Measurements from ENCODE around the gene COL16A1. TPM values are rescaled to one million over a fixed set of nuclear protein-coding genes. Genes with fewer than 3 reads are reported as not detected.

Gene COL16A1
- total and polyA plus RNA-seq, 2 experiments from 2014 or later, result 90.2 to 127 TPM

DNA sequence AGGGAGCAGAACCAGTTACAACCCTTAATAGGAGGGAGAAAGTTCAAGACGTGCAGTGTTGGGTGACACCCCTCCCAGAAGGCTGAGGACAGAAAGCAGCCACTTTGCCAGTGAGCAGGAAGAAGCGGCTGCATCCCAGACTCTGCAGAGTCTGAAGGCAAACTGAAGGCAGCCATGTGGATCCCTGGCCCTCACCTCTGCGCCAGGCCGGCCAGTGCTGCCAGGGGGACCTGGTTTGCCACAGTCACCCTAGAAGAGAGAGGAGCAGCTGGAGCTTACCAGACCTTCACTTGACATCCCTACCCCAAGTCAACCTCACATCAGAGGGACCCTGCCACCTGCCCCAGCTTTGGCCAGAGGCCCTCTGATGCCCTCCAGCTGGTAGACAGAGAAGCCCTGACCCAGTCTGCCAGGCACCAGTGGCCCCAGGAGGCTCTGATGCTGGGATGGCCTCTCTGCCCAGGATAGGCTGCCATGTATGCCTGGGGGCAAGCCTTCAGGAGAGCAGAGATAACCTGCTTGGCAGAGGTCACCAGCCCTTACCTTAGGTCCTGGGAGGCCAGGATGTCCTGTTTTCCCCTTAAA, 42.9 kb downstream of the COL16A1 start:
- H3K4me3 ChIP-seq, result no peak overlapping the region
- DNase-seq (ENCODE audit: low spot score), result no peak
- H4K20me1 ChIP-seq (ENCODE audit: insufficient read depth, poor library complexity, severe bottlenecking), result no peaks in the 10 kb centered on the region
- TF ChIP-seq EZH2 (IDR thresholded peaks at IDR 0.05; ENCODE audit: borderline replicate concordance) (no peak), EZH2phosphoT487 (IDR thresholded peaks at IDR 0.05; ENCODE audit: low read depth, severe bottlenecking, unreplicated experiment) (no peak)
- TF ChIP-seq, protein P1, sequence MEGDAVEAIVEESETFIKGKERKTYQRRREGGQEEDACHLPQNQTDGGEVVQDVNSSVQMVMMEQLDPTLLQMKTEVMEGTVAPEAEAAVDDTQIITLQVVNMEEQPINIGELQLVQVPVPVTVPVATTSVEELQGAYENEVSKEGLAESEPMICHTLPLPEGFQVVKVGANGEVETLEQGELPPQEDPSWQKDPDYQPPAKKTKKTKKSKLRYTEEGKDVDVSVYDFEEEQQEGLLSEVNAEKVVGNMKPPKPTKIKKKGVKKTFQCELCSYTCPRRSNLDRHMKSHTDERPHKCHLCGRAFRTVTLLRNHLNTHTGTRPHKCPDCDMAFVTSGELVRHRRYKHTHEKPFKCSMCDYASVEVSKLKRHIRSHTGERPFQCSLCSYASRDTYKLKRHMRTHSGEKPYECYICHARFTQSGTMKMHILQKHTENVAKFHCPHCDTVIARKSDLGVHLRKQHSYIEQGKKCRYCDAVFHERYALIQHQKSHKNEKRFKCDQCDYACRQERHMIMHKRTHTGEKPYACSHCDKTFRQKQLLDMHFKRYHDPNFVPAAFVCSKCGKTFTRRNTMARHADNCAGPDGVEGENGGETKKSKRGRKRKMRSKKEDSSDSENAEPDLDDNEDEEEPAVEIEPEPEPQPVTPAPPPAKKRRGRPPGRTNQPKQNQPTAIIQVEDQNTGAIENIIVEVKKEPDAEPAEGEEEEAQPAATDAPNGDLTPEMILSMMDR (IDR thresholded peaks at IDR 0.05; ENCODE audit: poor library complexity), result no peak
- H3K4me1 ChIP-seq (ENCODE audit: insufficient read depth), result no peaks in the 10 kb centered on the region
- H3K9me2 ChIP-seq (replicated peaks; ENCODE audit: insufficient read depth), result no peaks in the 10 kb centered on the region
- H3K27ac ChIP-seq, result no peak overlapping the region
- H2AFZ ChIP-seq, result no peak overlapping the region
- H3K79me2 ChIP-seq, result no peaks in the 10 kb centered on the region
- H3K27me3 ChIP-seq, result no peaks in the 10 kb centered on the region
- H3K4me2 ChIP-seq, result no peak overlapping the region
- H3K9me3 ChIP-seq (ENCODE audit: low read depth), result no peaks in the 10 kb centered on the region
- H3K36me3 ChIP-seq (replicated peaks; ENCODE audit: insufficient read depth, low read depth), result no peaks in the 10 kb centered on the region
- WGBS (ENCODE audit: low lambda C conversion rate, missing lambda C conversion rate), result 92% methylated on average over 4 of the region's 4 CpGs

DNA sequence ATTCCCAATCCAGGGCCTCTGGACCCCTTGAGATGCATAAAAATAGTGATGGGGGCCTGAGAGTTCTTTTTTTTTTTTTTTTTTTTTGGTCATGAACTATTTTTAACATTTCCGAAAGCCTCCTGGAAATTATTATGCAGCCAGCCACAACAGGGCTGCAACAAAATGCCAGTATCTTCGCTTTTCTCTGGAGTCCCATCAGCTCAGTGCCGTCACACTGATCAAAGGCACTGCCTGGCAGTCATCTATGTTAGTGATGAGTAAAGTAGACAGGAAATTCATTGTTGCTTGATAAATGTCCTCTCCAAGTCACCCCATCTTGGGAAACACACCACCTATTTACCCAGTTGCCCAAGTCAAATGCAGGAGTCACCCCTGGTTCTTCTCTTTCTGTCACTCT, 43.9 kb downstream of the COL16A1 start:
- TF ChIP-seq EZH2 (IDR thresholded peaks at IDR 0.05; ENCODE audit: borderline replicate concordance), result no peak
- no peak for TF ChIP-seq EZH2phosphoT487 (IDR thresholded peaks at IDR 0.05; ENCODE audit: low read depth, severe bottlenecking, unreplicated experiment)
- TF ChIP-seq, protein P1 (IDR thresholded peaks at IDR 0.05; ENCODE audit: poor library complexity), result no peak
- Histone ChIP-seq H3K79me2 (no peaks in the 10 kb centered on the region), H2AFZ (no peak overlapping the region), H3K27ac (no peak overlapping the region), H3K36me3 (replicated peaks; ENCODE audit: insufficient read depth, low read depth) (no peaks in the 10 kb centered on the region), H3K9me3 (ENCODE audit: low read depth) (no peaks in the 10 kb centered on the region), H3K4me3 (no peak overlapping the region), H3K4me1 (ENCODE audit: insufficient read depth) (no peaks in the 10 kb centered on the region), H3K27me3 (no peaks in the 10 kb centered on the region), H3K4me2 (no peak overlapping the region), H4K20me1 (ENCODE audit: insufficient read depth, poor library complexity, severe bottlenecking) (no peaks in the 10 kb centered on the region), H3K9me2 (replicated peaks; ENCODE audit: insufficient read depth) (no peaks in the 10 kb centered on the region)
- WGBS (ENCODE audit: low lambda C conversion rate, missing lambda C conversion rate), result 88% methylated on average over 3 of the region's 3 CpGs
- DNase-seq (ENCODE audit: low spot score), result no peak

DNA sequence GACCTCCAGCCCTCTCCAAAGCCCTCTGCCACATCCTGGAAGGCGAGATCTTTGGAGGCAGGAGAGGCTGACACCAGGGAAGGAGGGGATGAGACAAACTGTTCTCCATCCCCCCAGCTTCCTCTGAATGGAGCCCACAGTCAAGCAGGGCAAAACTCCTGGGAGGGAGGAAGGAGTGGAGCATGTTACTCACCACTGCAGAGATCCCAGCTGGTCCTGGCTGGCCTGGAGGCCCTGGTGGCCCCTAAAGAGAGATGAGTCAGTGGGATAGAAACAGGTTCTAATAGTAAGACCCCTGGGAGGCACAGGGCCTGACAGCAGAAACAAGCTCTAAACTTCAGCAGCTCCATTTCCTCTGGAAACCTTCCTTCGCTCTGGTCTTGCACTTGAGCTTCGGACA, 45.1 kb downstream of the COL16A1 start:
- no peak for DNase-seq (ENCODE audit: low spot score)
- H3K4me2 ChIP-seq, result no peak overlapping the region

More for the DNA sequence above, 45.1 kb downstream of the COL16A1 start:
- no peaks in the 10 kb centered on the region for H4K20me1 ChIP-seq (ENCODE audit: insufficient read depth, poor library complexity, severe bottlenecking)
- no peaks in the 10 kb centered on the region for H3K9me3 ChIP-seq (ENCODE audit: low read depth)
- H3K36me3 ChIP-seq (replicated peaks; ENCODE audit: insufficient read depth, low read depth), result no peaks in the 10 kb centered on the region
- no peaks in the 10 kb centered on the region for H3K79me2 ChIP-seq
- no peak overlapping the region for H3K27ac ChIP-seq
- no peaks in the 10 kb centered on the region for H3K4me1 ChIP-seq (ENCODE audit: insufficient read depth)
- no peaks in the 10 kb centered on the region for H3K27me3 ChIP-seq
- H3K9me2 ChIP-seq (replicated peaks; ENCODE audit: insufficient read depth), result no peaks in the 10 kb centered on the region
- no peak overlapping the region for H2AFZ ChIP-seq
- H3K4me3 ChIP-seq, result no peak overlapping the region
- WGBS (ENCODE audit: low lambda C conversion rate, missing lambda C conversion rate), result 88% methylated on average over 3 of the region's 3 CpGs
- no peak for TF ChIP-seq EZH2 (IDR thresholded peaks at IDR 0.05; ENCODE audit: borderline replicate concordance)
- TF ChIP-seq EZH2phosphoT487 (IDR thresholded peaks at IDR 0.05; ENCODE audit: low read depth, severe bottlenecking, unreplicated experiment), result no peak
- TF ChIP-seq, protein P1 (IDR thresholded peaks at IDR 0.05; ENCODE audit: poor library complexity), result no peak

Data from hepatocyte (in vitro differentiated cells).